ENCODE measurements around the gene CTSW. TPM values are rescaled to one million over a fixed set of nuclear protein-coding genes. Genes with fewer than 3 reads are reported as not detected.
"Not testable (repeated sequence)": the region's sequence is repeated elsewhere in the genome, so short reads cannot be mapped to it uniquely, and the experiment has no call there.

CTSW gene
- total RNA-seq, 1 donor from 2014 or later, result not detected

DNA sequence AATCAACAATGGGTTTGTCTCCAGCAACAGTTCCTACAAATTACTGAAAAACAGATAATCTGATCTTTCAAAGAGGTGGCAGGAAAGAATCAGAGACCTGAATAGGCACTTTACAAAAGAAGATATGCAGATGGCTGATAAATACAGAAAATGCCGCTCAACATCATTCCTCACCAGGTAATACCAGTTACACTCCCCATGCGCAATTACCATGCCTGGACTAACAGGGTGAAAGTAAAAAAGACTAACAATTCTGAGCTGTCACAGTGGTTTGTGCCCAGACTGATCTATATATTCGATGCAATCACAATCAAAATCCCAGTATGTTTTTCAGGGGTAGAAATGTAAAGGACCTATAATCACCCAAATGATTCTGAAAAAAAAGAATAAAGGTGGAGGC, 35.8 kb upstream of the CTSW start:
- no peak overlapping the region for H3K27ac Mint-ChIP-seq (ENCODE audit: unreplicated experiment)
- H3K9me3 Mint-ChIP-seq (ENCODE audit: unreplicated experiment), result no peaks in the 10 kb centered on the region
- TF ChIP-seq, protein P1, sequence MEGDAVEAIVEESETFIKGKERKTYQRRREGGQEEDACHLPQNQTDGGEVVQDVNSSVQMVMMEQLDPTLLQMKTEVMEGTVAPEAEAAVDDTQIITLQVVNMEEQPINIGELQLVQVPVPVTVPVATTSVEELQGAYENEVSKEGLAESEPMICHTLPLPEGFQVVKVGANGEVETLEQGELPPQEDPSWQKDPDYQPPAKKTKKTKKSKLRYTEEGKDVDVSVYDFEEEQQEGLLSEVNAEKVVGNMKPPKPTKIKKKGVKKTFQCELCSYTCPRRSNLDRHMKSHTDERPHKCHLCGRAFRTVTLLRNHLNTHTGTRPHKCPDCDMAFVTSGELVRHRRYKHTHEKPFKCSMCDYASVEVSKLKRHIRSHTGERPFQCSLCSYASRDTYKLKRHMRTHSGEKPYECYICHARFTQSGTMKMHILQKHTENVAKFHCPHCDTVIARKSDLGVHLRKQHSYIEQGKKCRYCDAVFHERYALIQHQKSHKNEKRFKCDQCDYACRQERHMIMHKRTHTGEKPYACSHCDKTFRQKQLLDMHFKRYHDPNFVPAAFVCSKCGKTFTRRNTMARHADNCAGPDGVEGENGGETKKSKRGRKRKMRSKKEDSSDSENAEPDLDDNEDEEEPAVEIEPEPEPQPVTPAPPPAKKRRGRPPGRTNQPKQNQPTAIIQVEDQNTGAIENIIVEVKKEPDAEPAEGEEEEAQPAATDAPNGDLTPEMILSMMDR (IDR thresholded peaks at IDR 0.05; ENCODE audit: unreplicated experiment), result no peak
- H3K4me1 Mint-ChIP-seq (ENCODE audit: unreplicated experiment), result no peaks in the 10 kb centered on the region
- H3K4me3 Mint-ChIP-seq (ENCODE audit: unreplicated experiment), result no peak overlapping the region
- no peaks in the 10 kb centered on the region for H3K36me3 Mint-ChIP-seq (ENCODE audit: low read depth, unreplicated experiment)
- H3K27me3 Mint-ChIP-seq (ENCODE audit: unreplicated experiment), result peaks cover 7% of the 10 kb centered on the region
- no peak for DNase-seq (ENCODE audit: low spot score)

- H3K27ac Mint-ChIP-seq (ENCODE audit: unreplicated experiment), result no peak overlapping the region
- H3K4me3 Mint-ChIP-seq (ENCODE audit: unreplicated experiment), result no peak overlapping the region
- H3K27me3 Mint-ChIP-seq (ENCODE audit: unreplicated experiment), result peaks cover 9% of the 10 kb centered on the region
- H3K4me1 Mint-ChIP-seq (ENCODE audit: unreplicated experiment), result no peaks in the 10 kb centered on the region
- H3K36me3 Mint-ChIP-seq (ENCODE audit: low read depth, unreplicated experiment), result no peaks in the 10 kb centered on the region
- H3K9me3 Mint-ChIP-seq (ENCODE audit: unreplicated experiment), result no peaks in the 10 kb centered on the region
- DNase-seq (ENCODE audit: low spot score), result no peak
- TF ChIP-seq, protein P1 (IDR thresholded peaks at IDR 0.05; ENCODE audit: unreplicated experiment), result no peak
These were observed 35.3 kb upstream of the CTSW start for GRCh38 chr11:65844231-65844872.

GRCh38 chr11:65847746-65848145, 31.9 kb upstream of the CTSW start:
- Mint-ChIP-seq H3K27me3 (ENCODE audit: unreplicated experiment) (peaks cover 23% of the 10 kb centered on the region), H3K27ac (ENCODE audit: unreplicated experiment) (no peak overlapping the region), H3K9me3 (ENCODE audit: unreplicated experiment) (no peaks in the 10 kb centered on the region), H3K4me1 (ENCODE audit: unreplicated experiment) (peaks cover 3% of the 10 kb centered on the region), H3K36me3 (ENCODE audit: low read depth, unreplicated experiment) (peaks cover 9% of the 10 kb centered on the region), H3K4me3 (ENCODE audit: unreplicated experiment) (no peak overlapping the region)
- TF ChIP-seq, protein P1 (IDR thresholded peaks at IDR 0.05; ENCODE audit: unreplicated experiment), result no peak
- no peak for DNase-seq (ENCODE audit: low spot score)

GRCh38 chr11:65848693-65849092, 30.9 kb upstream of the CTSW start:
- peaks cover 30% of the 10 kb centered on the region for H3K27me3 Mint-ChIP-seq (ENCODE audit: unreplicated experiment)
- H3K36me3 Mint-ChIP-seq (ENCODE audit: low read depth, unreplicated experiment), result peaks cover 15% of the 10 kb centered on the region
- H3K4me1 Mint-ChIP-seq (ENCODE audit: unreplicated experiment); DNase-seq (ENCODE audit: low spot score); H3K9me3 Mint-ChIP-seq (ENCODE audit: unreplicated experiment); H3K4me3 Mint-ChIP-seq (ENCODE audit: unreplicated experiment): not testable (repeated sequence)
- peak overlapping the region; percentile 9 for H3K27ac Mint-ChIP-seq (ENCODE audit: unreplicated experiment)

DNA sequence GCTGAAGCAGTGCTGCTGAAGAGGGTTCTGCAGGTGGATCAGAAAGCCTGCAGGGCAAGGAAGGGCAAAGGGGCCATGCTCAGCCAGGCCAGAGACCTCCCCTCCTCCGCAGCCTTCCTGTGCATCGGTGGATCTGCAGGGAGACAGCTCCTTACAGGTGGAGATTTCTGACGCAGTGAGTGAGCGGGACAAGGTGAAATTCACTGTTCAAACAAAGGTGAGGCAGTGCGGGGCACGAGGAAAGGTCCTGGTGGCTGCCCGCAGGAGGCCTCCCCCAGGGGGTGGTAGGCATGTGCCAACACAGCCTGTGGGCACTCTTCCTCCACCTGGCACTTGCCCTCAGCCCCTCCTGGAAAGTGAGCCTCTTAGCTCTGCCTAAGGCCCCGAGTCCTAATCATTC, 30.3 kb upstream of the CTSW start:
- Mint-ChIP-seq H3K27ac (ENCODE audit: unreplicated experiment) (no peak overlapping the region), H3K9me3 (ENCODE audit: unreplicated experiment) (no peaks in the 10 kb centered on the region), H3K4me1 (ENCODE audit: unreplicated experiment) (peaks cover 12% of the 10 kb centered on the region), H3K4me3 (ENCODE audit: unreplicated experiment) (no peak overlapping the region), H3K36me3 (ENCODE audit: low read depth, unreplicated experiment) (peaks cover 22% of the 10 kb centered on the region), H3K27me3 (ENCODE audit: unreplicated experiment) (peaks cover 32% of the 10 kb centered on the region)
- DNase-seq (ENCODE audit: low spot score), result no peak
- TF ChIP-seq, protein P1 (IDR thresholded peaks at IDR 0.05; ENCODE audit: unreplicated experiment), result no peak
